Stimulated activated CD4-positive, alpha-beta T cell treated with anti-CD3 and anti-CD28 coated beads, Interleukin-15, amount 100 ng/mL, for 48 hours (primary cell): ENCODE measurements around the gene CIB4.

Source experiments
- DNase-seq, 2 donors: peaks; one replicate each; pipeline ENCODE4 v3.0.0-alpha.2; 2020; ENCODE audit warnings: low read depth in 2 of 2

Gene CIB4

DNA sequence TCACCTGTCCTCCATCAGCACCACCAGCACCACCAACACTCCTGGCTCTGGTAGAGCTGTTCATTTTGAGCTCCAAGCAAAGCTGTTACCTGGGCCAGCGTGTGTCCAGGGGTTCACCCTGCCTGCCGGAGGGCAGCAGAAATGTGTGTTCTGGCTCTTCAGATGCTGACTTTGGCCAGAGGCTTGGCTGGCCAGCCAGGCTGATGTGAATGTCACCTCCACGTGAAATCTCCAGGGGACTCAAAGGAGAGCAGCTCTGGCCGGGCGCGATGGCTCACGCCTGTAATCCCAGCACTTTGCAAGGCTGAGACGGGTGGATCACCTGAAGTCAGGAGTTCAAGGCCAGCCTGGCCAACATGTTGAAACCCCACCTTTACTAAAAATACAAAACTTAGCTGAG lies 33.5 kb downstream of the CIB4 start:
- no peak for DNase-seq

DNA sequence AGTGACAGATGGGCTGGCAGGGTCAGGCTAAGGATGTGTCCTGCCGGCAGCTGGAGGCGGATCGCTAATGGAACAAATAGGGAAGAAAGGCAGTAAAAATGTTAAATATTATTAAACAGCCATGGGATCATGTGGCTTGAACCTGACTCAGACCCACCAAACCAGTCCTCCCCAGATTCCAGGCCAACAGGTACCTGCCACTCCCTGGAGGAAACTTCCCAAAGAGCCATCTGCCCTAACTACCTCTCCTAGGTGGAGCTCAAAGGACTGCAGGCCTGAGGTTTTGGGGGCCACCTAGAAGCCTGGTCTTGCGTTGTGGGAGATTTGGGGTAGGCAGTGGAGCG lies 34.3 kb downstream of the CIB4 start:
- no peak for DNase-seq

DNA sequence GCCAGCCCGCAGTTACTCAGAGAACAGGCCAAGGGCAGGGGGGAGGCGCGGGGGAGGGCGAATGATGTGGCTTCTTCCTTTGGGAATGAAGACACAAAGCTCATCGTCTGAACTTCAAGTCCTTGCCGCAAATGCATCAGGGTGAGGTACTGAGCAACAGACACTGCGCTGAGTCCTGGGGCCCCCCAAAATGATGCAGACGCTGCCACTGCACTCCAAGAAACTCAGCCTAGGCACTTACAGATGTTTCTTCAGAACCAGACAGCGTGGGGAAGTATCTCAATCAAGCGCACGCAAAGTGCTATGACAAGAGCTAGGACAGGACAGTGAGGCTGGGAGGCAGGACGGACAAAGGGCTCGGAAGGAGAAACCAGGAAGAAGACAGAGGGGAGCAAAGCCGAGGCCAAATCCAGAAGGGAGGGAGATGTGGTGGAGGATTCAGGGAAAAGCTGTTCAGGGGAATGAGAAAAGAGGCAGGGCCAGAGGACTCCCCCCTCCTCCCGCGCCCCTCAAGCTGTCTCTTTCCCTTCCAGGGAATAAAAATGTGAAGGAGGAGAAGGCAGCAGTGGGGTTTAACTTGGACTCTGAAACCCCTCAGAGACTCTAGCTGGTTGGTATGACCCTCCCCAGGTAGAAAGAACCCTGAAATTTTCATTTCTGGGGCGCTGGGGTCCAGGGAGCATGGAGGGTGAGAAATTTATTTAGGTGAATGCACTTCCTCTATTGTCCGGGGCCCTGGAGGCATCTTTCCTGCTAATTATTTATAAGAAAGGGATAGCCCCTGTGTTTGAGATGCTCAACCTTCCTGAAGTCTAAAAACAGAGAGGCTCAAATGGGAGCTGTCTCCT lies 34.9 kb downstream of the CIB4 start:
- no peak for DNase-seq

DNA sequence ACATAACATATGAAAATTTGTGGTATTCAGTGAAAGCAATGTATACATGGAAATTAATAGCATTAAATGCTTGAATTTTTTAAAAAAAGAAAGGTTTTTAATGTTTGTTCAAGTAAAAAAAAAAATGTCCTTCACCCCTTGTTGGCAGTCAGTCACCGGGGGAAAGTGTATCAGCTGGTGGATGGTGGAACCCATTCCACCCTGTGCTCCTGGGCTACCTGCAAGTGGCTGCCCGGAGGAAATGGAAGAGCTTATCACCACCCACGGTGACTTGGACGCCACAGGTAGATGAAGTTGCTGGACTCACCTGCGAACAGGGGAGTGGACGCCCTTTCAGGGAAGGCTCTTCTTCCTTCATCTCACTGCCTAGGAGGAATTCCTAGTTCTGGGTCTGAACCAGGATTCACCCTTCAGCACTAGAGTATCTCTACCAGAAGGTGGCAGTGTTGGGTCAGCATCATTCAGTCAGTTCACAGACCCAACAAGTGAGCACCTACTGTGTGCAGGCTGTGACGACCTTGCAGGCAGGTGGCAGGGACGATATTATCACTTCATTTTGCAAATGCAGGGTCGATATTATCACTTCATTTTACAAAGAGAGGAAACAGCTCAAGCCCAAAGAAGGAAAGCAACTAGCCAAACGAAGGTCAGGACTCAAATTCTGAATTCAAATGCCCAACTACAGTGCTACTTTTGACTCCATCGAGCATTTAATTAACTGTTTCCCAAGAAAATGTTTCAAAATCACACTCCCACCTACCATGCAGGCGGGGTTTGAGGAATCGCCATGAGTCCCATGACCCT lies 35.8 kb downstream of the CIB4 start:
- peak in 1 of 2 donors; percentile 19 for DNase-seq

DNA sequence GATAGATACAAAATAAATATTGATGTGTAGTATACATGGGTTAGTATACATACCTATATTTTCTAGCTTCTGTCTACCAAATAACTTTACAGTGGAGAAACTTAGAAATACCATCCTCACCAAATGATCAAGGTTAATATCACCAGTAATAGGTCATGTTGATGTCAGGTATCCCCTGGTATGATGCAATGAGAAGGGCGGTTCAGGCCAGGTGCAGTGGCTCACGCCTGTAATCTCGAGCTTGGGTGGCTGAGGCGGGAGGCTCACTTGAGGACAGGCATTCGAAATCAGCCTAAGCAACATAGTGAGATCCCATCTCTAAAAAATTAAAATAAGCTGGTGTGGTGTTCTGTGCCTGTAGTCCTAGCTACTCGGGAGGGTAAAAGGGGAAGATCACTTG lies 38.6 kb downstream of the CIB4 start:
- DNase-seq: no peak

DNA sequence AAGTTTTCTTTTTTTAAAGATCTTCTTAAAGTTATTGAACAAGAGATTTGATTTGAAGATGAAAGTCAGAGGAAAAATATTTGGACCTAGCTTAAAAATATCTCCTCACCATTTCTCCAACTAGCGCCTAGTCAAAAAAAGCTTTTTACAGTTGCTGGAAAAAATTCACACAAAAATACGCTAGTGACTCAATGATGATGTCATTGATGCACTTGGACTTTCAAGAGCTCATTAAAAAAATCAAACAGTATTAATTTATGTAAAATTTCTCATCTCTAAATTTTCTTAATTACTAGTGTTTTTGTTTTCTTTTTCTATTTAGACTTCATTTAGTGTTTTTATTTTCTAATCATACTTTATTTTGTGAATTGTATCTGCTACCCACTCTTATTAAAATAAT lies 41.8 kb downstream of the CIB4 start:
- DNase-seq: no peak

DNA sequence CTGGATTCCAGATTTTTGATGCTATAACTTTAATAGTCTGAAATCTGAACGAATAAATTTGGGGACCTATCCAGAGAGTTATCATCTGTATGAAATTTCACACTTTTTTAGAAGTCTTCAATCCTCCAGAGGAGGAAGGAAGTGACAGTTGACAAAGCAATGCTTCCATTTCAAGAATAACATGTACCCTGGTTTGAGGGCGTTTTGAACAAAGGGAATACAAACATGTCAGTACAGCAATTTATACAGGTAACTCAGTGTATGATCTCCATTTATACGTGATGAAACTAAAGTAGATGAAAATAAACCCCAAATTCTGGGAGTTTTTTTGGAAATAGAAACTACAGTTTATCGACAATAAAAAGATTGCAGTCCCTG lies 42.2 kb downstream of the CIB4 start:
- no peak for DNase-seq

DNA sequence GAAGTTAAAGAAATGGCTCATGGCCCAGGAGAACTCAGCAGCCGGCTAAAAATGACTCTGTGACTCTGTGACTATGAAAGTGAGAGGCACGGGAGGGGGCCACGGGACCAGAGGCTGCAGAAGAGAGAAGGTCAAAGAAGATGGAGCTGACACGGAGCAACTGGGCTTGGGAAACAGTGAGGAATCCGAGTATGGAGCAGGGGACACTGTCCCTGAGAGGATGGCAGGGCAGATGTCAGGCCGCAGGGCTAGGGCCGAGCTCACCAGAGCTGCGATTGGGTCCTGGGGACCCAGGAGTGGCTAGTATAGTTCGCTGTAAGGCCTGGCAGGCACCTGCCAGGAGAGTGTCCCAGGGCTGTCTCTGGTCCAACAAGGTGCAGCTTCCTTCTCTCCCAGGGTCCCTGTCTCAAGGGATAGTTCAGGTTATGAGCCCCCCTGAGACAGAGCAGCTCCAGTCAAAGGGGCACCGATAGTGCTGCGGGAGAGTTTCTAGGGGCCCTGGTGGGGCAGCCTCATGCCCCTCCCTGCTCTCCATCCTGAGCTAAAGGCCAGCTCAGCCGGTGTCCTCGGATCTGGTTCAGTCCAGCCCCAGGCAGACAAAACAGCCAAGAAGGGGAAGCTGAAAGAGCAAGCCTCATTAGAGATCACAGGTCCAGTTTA lies 42.7 kb downstream of the CIB4 start:
- DNase-seq: no peak

DNA sequence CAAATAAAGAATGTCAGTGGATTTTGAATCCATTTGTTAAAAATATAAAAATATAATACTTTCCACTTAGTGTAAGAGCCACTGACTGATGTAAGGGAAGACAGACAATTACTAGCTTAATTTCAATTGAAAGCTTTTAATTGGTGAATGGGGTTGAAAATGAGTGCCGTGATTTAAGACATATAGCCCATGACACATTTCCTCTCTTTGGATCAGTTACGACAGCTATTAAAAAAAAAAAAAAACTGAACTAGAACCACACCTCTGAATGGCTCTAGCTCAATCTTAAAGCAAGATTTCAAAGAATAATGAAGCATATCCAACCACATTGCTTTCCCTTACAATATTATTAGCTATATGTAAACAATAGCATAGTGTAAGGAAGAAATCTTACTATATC lies 44.0 kb downstream of the CIB4 start:
- DNase-seq: no peak

DNA sequence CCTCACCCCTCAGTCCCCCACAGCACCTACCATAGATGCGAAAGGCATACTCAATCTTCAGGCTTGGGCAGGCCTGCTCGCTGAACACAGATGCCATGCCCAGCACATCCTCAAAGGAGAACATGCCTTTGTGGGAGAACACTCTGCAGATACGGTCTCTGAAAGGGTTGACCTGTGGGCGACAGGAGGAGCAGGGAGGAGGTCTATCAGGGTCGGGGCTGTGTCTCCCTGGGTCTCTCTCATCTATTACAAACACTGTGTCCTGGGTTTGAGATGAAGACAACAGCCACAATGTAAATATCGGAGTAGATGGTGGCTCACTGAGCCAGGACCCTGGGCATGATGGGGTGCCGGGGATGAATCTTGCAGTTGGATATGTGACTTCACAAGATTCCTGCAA lies 46.0 kb downstream of the CIB4 start:
- DNase-seq: no peak

DNA sequence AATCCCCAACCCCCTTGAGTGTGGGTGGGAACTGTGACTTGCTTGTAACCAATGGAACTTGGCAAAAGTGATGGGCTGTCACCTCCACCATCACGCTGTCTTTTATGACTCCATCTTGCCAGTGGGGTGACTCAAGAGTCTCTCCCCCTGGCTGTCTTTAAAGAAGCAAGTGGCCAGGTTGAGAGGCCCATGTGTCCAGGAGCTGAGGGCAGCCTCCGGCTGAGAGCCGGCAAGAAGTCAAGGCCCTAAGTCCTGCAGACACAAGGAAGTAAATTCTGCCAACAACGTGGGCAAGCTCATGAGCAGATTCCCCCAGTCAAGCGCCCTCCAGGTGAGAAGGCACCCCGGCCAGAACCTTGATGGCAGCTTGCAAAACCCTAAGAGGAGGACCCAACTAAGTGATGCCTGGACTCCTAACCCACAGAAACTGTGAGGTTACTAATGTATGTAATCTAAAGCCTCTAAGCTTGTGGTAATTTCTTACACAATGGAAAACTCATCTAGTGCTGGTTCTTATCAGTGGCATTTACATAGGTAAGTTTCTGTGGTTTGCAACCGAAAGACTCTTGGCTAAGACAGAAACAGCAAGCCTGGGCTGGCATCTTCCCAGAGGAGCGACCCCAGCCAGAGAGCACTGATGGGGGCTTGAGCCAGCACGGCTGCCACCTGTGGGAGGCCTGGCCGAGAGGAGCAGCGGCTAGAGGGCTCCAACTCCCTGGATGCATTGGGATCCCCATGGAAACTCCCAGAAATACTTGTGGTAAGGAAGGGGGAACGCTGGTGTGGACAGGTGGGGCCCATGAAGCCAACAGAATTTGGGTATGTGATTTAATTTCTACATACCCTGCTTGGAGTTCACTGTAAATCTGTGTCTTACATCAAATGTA lies 49.3 kb downstream of the CIB4 start:
- DNase-seq: no peak

DNA sequence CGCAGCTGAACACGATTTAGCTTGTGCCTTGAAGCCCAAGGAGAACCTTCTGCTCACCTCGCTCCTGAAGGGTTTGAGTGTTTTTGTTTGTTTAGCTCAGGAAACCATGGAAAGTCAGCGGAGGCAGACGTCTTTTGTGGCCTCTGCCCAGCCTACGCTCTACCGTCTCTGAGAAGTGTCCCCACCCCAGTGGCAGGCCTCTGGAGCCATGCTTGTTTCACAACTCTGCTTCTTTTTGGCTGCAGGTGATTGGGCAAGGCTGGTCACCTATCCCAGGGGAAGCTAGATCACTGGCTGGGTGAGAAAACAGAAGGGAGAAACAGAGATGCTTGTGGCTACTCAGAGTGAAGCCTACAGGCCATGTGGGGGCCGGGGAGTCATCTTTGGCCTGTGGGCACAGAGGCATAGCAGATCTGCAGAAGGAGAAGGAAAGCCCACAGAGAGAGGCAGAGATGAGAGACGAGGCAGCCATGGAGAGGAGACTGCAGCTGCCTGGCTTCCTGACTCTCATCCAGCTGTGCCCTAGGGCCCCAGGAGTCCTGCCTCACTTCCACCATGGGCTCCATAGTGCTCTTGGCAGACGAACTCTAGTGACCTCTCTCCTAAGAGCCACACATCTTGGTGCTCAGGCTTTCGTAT lies 50.1 kb downstream of the CIB4 start:
- DNase-seq: no peak

DNA sequence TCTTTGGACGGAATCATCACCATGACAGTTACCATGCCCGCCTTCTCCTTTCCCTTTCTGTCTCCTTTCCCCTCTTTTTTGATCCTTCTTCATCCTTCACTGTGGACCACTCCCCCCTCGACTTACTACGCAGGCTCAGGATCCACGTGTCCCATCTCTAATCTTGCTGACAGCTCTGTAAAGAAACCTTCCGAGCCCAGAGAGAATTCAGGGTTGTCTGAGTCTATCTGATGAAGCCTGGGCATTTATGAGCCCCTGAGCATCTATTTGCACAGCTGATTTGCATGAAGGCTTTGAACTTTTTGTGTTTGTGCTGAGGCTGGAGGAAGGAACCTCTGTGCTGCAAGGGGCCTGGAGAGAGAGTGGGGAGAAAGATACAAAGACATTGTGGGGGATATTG lies 50.7 kb downstream of the CIB4 start:
- DNase-seq: no peak

DNA sequence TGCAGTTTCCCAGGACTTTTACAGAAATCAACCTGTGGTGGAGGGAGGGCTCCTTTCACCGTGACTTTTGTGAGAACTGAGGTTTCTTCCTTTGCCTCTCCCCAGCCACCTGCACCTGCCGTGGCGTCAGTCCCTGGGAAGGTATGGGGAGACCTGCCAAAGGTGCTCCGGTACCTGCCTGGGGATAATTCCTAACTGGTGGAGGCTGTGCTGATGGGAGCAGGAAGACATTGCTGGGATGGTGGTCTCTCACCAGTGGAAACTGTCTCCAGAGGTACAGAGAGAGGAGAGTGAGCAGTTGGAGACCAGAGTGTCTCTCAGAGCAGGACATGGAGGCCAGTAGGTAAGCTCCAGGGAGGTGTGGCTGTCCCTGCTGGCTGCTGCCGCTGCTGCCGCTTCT lies 52.6 kb downstream of the CIB4 start:
- no peak for DNase-seq

DNA sequence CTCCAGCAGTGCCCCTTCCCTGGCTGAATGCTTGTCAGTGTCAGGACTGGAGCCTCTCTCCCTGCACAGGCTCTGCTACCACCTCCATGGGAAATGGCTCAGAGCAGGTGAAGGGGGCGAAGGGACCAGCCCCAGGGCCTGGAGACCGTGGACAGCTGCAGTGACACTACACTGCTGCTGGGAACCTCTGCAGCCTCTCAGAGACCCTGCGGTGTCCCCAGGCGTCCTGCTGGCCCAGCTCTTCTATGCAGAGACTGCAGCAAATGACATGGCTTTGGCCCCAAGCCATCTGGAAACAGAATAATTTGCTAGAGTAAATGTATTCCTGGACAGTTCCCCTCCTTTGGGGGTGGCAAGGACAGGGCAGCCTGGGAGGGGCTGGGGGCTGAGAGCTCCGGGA lies 53.2 kb downstream of the CIB4 start:
- no peak for DNase-seq

DNA sequence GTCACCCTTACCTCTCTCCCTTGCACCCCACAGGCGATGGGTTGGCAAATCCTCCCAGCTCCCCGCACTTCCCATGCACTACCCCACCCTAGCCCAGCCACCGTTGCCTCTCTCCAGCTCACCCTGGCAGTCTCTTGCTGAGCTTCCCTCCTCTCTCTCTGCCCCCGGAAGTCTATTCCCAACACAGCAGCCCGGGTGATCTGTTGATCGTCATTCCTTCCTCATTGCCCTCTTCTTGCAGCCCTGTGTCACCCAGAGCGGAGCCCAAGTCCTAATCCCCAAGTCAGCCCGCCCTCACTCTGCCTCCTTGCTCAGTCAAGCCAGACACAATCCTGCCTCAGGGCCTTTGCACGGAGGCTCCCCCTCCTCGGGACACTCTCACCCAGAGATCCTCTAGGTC lies 55.2 kb downstream of the CIB4 start:
- no peak for DNase-seq

DNA sequence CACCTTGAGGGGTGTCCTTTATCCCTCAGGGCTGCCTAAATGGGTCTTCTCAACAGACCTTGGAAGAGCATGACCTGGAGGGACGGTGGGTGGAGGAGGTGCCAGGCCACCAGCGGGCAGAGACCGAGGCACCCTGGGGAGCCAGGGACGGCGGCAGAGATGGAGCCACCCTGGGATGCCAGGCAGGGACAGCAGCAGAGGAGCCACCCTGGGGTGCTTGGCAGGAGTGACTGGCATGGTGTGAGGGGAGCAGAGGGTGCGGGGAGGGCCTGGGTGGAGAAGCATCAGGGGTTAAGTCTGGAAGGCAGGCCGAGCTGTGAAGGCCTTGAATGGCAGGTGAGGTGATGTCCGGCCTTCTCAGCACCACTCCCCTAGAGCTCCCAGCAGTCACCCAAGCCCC lies 56.1 kb downstream of the CIB4 start:
- DNase-seq: no peak

DNA sequence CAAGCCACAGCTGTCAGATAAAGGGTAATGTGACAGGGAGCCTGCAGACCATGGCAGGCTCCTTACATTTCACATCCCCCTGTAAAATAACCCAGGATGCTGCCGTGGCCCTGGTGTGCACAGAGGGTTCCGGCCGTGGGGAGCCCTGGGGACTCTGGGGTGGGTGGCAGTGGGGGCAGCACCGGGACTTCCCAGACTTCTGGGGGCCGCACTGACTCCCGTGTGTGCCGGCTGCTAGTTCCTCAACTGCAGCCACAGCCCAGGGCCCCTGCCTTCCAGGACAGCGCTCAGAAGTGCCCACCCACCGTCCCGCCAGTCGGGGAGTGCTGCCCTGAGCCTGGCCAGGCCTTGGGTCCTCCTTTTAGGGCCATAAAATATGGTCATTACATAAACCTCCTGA lies 56.5 kb downstream of the CIB4 start:
- no peak for DNase-seq

DNA sequence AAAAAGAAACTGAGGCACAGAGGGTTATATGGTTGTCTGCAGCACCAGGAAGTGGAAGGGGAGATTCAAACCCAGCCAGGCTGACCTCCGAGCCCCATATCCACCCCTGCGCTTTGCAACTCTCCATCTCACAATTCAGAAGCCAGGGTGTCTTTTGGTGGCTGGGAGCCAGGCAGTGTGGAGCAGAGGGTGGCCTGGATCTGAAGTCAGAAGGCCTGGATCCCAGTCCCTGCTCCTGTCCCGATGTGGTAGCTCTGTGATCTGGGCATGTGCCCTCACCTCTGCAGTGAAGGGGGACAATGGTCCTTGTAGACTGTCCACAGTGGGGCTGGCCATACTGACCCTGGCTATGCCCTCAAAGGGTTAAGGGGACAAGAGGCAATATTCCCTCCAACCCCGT lies 57.0 kb downstream of the CIB4 start:
- DNase-seq: no peak

DNA sequence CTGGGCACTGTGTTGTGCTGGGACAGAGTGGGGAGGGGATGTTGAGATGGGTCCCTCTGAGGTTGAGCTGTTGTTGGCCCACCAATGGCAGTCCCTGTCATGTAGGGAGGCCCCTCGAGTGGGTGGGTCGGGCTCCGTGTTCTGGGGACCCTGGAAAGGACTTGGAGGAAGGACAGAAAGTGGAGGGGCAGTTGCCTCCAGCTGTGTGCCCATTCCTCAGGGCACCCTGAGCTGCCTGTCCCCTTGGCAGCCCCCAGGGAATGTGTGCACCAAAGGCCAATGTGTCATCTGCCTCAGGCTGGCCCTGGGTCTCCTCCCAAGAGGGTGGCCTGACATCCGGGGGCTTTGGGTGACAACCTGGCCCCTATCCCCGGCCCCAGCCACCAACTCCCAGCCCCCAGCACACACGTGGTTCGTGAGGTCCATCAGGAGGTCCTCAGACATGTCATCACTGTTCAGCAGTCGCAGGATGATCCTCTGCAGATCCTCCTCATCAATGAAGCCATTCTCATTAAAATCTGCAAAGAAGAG lies 57.7 kb downstream of the CIB4 start:
- DNase-seq: no peak

DNA sequence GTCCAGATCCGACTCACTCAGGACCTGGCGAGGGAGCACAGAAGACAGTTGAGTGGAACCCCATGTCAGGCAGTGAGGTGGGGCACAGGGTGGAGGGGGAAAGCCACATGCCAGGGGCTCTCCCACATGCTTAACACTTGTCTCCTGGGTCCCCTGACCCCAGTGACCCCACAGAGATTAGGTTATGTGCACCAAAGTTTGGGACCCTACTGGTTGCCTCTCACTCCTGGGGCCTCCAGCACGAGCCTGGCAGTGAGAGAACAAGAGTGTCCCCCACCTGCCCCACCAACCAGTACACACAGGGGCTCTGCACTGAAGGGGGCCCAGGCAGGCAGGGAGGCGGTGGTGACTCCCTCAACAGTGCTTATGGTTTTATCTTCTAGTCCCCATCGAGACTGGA lies 58.3 kb downstream of the CIB4 start:
- DNase-seq: no peak
